Measurements from ENCODE around the gene ATP2B2.

ATP2B2 gene

GRCh38 chr3:10399634-10400033 lies 105.8 kb downstream of the ATP2B2 start:
- TF ChIP-seq CTCF (IDR thresholded peaks at IDR 0.05; ENCODE audit: low read depth, low read length), result no peak

GRCh38 chr3:10398341-10398740 lies 107.0 kb downstream of the ATP2B2 start:
- no peak for TF ChIP-seq CTCF (IDR thresholded peaks at IDR 0.05; ENCODE audit: low read depth, low read length)
- no peak overlapping the region for H3K4me3 ChIP-seq (ENCODE audit: low read depth, low read length)

More at GRCh38 chr3:10399634-10400033, 105.8 kb downstream of the ATP2B2 start:
- H3K4me3 ChIP-seq (ENCODE audit: low read depth, low read length), result no peak overlapping the region

- no peak overlapping the region for H3K4me3 ChIP-seq (ENCODE audit: low read depth, low read length)
- no peak for TF ChIP-seq CTCF (IDR thresholded peaks at IDR 0.05; ENCODE audit: low read depth, low read length)
Observed at GRCh38 chr3:10397879-10398278, 107.5 kb downstream of the ATP2B2 start.

- TF ChIP-seq CTCF (IDR thresholded peaks at IDR 0.05; ENCODE audit: low read depth, low read length), result no peak
- H3K4me3 ChIP-seq (ENCODE audit: low read depth, low read length), result no peak overlapping the region
Observed at GRCh38 chr3:10396931-10397330, 108.5 kb downstream of the ATP2B2 start.

- no peak for TF ChIP-seq CTCF (IDR thresholded peaks at IDR 0.05; ENCODE audit: low read depth, low read length)
Observed at GRCh38 chr3:10396083-10396482, 109.3 kb downstream of the ATP2B2 start.

GRCh38 chr3:10395671-10396070 lies 109.7 kb downstream of the ATP2B2 start:
- no peak for TF ChIP-seq CTCF (IDR thresholded peaks at IDR 0.05; ENCODE audit: low read depth, low read length)
- H3K4me3 ChIP-seq (ENCODE audit: low read depth, low read length), result no peak overlapping the region

More at GRCh38 chr3:10396083-10396482, 109.3 kb downstream of the ATP2B2 start:
- H3K4me3 ChIP-seq (ENCODE audit: low read depth, low read length), result no peak overlapping the region

- no peak for TF ChIP-seq CTCF (IDR thresholded peaks at IDR 0.05; ENCODE audit: low read depth, low read length)
- no peak overlapping the region for H3K4me3 ChIP-seq (ENCODE audit: low read depth, low read length)
Observed at GRCh38 chr3:10395196-10395595, 110.2 kb downstream of the ATP2B2 start.
